ENCODE data around the gene NHLRC3.
"Not testable (repeated sequence)": the region's sequence is repeated elsewhere in the genome, so short reads cannot be mapped to it uniquely, and the experiment has no call there.

The NHLRC3 gene

DNA sequence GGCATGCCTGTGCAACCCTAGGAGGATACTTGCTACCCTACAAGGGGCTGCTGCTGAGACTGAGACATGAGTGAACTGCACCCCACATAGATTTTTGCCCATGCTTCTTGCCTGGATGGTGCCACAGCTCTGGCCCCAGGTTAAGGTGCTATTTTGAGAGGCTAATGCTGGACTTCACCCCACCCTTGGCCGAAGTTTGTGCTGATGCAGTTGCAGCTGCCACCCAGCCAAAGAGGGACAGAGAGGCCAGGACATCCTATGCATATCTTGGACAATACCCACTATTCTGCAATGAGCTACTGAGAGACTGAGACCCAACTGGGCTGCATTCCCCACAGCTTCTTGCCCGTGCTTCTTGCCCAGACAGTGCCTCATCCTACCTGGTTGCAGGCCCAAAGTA, 34.6 kb downstream of the NHLRC3 start:
- Histone ChIP-seq H3K4me3 (ENCODE audit: low read length) (no peak overlapping the region), H3K9me3 (ENCODE audit: control insufficient read depth, insufficient read depth, low read length) (no peaks in the 10 kb centered on the region), H3K27me3 (ENCODE audit: control insufficient read depth, insufficient read depth, low read length) (no peaks in the 10 kb centered on the region), H3K36me3 (ENCODE audit: control insufficient read depth, insufficient read depth, low read length) (no peaks in the 10 kb centered on the region), H3K4me1 (ENCODE audit: control insufficient read depth, insufficient read depth, low read length) (peaks cover 2% of the 10 kb centered on the region; the same call in 1 of the 2 replicates), H3K27ac (ENCODE audit: low read length) (no peak overlapping the region)
- no peak for DNase-seq (ENCODE audit: low read depth, low spot score)
- WGBS (ENCODE audit: insufficient coverage, insufficient read length) = no CpG with 5 or more reads among the region's 2 CpGs

GRCh38 chr13:39073983-39074382, 35.7 kb downstream of the NHLRC3 start:
- Histone ChIP-seq H3K9me3 (ENCODE audit: control insufficient read depth, insufficient read depth, low read length) (no peaks in the 10 kb centered on the region), H3K27ac (ENCODE audit: low read length) (no peak overlapping the region), H3K36me3 (ENCODE audit: control insufficient read depth, insufficient read depth, low read length) (no peaks in the 10 kb centered on the region), H3K4me1 (ENCODE audit: control insufficient read depth, insufficient read depth, low read length) (peaks cover 2% of the 10 kb centered on the region; the same call in 1 of the 2 replicates), H3K4me3 (ENCODE audit: low read length) (no peak overlapping the region), H3K27me3 (ENCODE audit: control insufficient read depth, insufficient read depth, low read length) (no peaks in the 10 kb centered on the region)
- DNase-seq (ENCODE audit: low read depth, low spot score) = no peak
- WGBS (ENCODE audit: insufficient coverage, insufficient read length) = no CpG with 5 or more reads among the region's 3 CpGs

DNA sequence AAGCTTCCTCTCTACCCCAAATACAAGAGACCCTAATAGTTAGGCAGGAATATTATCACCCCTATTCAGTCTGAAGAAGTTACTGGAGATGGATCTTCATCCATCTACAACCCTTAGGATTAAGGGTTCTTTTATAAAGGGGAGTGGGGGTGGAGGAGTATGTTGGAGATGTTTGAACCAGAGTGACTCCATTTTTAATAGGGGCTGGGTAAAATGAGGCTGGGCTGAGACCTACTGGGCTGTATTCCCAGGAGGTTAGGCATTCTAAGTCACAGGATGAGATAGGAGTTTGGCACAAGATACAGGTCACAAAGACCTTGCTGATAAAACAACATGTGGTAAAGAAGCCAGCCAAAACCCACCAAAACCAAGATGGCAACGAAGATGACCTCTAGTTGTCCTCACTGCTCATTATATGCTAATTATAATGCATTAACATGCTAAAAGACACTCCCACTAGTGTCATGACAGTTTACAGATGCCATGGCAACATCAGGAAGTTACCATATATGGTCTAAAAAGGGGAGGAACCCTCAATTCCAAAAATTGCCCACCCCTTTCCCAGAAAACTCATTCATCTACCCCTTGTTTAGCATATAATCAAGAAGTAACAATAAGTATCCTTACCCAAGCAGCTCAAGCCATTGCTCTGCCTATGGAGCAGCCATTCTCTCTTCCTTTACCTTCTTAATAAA, 48.1 kb downstream of the NHLRC3 start:
- DNase-seq (ENCODE audit: low read depth, low spot score); H3K27me3 ChIP-seq (ENCODE audit: control insufficient read depth, insufficient read depth, low read length); H3K27ac ChIP-seq (ENCODE audit: low read length); H3K4me3 ChIP-seq (ENCODE audit: low read length); H3K36me3 ChIP-seq (ENCODE audit: control insufficient read depth, insufficient read depth, low read length); H3K9me3 ChIP-seq (ENCODE audit: control insufficient read depth, insufficient read depth, low read length); H3K4me1 ChIP-seq (ENCODE audit: control insufficient read depth, insufficient read depth, low read length): not testable (repeated sequence)
- no CpG with 5 or more reads among the region's 1 CpG for WGBS (ENCODE audit: insufficient coverage, insufficient read length)

- Histone ChIP-seq H3K9me3 (ENCODE audit: control insufficient read depth, insufficient read depth, low read length) (no peaks in the 10 kb centered on the region), H3K27ac (ENCODE audit: low read length) (no peak overlapping the region), H3K4me3 (ENCODE audit: low read length) (no peak overlapping the region), H3K36me3 (ENCODE audit: control insufficient read depth, insufficient read depth, low read length) (no peaks in the 10 kb centered on the region), H3K4me1 (ENCODE audit: control insufficient read depth, insufficient read depth, low read length) (no peaks in the 10 kb centered on the region), H3K27me3 (ENCODE audit: control insufficient read depth, insufficient read depth, low read length) (no peaks in the 10 kb centered on the region)
- DNase-seq (ENCODE audit: low read depth, low spot score) = no peak
Observed at GRCh38 chr13:39091586-39091985, 53.3 kb downstream of the NHLRC3 start.

DNA sequence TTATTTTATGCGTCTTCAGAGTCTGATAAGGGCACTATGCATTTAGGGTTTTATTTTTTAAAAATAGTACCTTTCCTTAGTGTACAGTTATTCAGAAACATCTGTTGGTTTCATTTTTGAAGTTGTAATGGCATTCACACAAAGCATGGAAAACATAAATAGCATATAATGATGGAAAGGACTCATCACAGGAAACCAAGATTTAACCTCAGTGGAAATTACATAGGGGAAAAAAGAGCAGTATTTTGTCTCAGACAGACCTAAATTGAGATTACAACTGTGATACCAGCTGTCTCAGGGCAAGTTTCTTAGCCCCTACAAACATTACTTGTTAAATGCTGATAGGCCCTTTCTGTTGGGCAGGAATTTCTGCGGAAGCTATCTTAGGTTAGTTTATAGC, 57.2 kb downstream of the NHLRC3 start:
- DNase-seq (ENCODE audit: low read depth, low spot score) = no peak
- WGBS (ENCODE audit: insufficient coverage, insufficient read length) = no CpG with 5 or more reads among the region's 2 CpGs
- H3K27me3 ChIP-seq (ENCODE audit: control insufficient read depth, insufficient read depth, low read length) = no peaks in the 10 kb centered on the region
- H3K4me3 ChIP-seq (ENCODE audit: low read length) = no peak overlapping the region
- no peaks in the 10 kb centered on the region for H3K9me3 ChIP-seq (ENCODE audit: control insufficient read depth, insufficient read depth, low read length)
- H3K4me1 ChIP-seq (ENCODE audit: control insufficient read depth, insufficient read depth, low read length) = no peaks in the 10 kb centered on the region
- no peak overlapping the region for H3K27ac ChIP-seq (ENCODE audit: low read length)
- H3K36me3 ChIP-seq (ENCODE audit: control insufficient read depth, insufficient read depth, low read length) = no peaks in the 10 kb centered on the region

DNA sequence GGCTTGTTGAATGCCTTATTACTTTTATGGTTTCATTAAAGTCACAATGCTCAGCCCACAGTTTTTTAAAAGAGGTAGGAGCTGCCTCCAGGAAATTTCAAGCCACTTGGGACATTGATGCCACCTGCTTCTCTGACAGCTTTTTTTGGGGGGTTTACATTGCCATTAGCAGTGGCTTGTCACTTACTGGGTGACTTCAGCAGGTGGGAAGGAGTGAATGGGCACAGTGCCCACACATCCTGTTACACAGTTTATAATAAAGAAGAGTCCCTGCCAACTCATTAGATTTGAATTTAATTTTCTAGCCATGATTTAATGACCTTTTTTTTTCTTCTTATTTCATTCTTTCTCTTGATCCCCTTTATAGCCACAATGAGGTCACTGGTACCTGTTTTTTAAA, 61.0 kb downstream of the NHLRC3 start:
- H3K27ac ChIP-seq (ENCODE audit: low read length) = no peak overlapping the region
- H3K4me1 ChIP-seq (ENCODE audit: control insufficient read depth, insufficient read depth, low read length) = no peaks in the 10 kb centered on the region
- no peaks in the 10 kb centered on the region for H3K9me3 ChIP-seq (ENCODE audit: control insufficient read depth, insufficient read depth, low read length)
- DNase-seq (ENCODE audit: low read depth, low spot score) = no peak
- H3K4me3 ChIP-seq (ENCODE audit: low read length) = no peak overlapping the region
- no peaks in the 10 kb centered on the region for H3K27me3 ChIP-seq (ENCODE audit: control insufficient read depth, insufficient read depth, low read length)
- no peaks in the 10 kb centered on the region for H3K36me3 ChIP-seq (ENCODE audit: control insufficient read depth, insufficient read depth, low read length)

Measured in iPS DF 6.9 (cell line).